IPS DF 4.7 (cell line): Measurements from ENCODE around the gene FAM229B.
A peak's percentile ranks its signal among the peaks of the same experiment; 100 is the strongest.
"Not testable (repeated sequence)": the region's sequence is repeated elsewhere in the genome, so short reads cannot be mapped to it uniquely, and the experiment has no call there.

Source experiments
- DNase-seq: peaks from one replicate; pipeline ENCODE4 v3.0.0-alpha.2; 2013; ENCODE audit warnings: low spot score; ENCODE audit errors: extremely low read depth

Gene FAM229B

DNA sequence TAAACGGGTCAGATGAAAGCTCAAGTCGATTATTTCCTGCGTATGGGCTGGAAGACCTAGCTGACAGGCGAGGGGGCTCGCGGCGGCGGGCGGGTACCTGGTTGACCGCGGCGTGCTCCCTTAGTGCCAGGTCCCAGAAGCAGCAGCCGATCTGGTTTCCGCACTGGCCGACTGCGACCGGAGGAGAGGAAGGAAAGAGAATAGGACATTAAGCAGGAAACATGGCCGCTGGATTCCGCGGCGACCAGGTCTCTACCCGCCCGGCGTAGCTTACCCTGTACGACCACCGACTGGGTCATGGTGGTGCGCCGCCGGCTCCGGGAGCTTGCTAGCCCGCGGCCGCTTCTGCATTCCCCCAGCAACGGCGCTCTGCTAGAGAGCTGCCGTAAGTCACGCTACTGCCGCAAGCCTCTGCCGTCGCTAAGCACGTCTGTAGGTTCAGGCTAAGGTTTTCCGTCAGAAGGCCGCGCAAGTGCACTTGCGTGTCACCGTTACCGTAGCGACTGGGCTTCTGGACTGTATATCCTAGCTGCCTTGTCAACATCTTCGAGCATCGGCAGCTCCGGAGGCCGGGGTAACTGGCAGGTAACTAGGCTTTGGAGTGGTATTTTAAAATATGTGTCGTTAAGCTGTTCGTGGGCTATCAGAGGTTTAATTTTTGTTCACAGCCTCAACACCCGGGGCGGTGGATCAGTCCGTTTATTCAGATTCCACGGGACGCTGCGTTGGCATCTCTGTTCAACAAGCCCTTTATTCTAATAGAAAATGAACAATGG is at the start of gene FAM229B, which contains the start of gene TUBE1:
Gene FAM229B (plus strand): TSS at position 456 of the 776 bp plus-strand sequence. CDS start 11,693 bp downstream, outside the sequence.
Gene TUBE1 (minus strand): TSS at position 347 of the 776 bp plus-strand sequence. CDS start 48 bp downstream, at position 299.
- DNase-seq = peak; percentile 82

- DNase-seq = no peak
Observed at GRCh38 chr6:112037783-112038216, 49.6 kb upstream of the FAM229B start.

DNA sequence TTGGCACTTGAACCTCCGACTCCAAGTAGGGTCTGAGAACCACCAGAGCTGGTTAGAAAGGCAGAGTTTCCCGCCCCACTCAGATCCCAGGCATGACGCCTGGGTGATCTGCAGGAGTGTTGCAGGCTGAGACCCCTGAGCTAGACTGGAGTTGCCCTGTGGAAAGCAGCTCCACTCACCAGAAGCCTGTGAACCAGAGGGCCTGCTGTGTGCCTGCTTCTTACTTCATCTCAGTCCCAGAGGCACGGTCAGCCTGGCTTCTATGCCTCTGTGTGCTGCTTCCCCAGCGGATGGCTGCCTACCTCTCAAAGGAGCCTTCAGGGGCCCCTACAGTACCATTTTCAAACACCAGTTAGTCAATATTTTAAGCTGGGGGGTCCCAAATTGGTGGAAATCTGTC is 49.1 kb upstream of the FAM229B start:
- no peak for DNase-seq

DNA sequence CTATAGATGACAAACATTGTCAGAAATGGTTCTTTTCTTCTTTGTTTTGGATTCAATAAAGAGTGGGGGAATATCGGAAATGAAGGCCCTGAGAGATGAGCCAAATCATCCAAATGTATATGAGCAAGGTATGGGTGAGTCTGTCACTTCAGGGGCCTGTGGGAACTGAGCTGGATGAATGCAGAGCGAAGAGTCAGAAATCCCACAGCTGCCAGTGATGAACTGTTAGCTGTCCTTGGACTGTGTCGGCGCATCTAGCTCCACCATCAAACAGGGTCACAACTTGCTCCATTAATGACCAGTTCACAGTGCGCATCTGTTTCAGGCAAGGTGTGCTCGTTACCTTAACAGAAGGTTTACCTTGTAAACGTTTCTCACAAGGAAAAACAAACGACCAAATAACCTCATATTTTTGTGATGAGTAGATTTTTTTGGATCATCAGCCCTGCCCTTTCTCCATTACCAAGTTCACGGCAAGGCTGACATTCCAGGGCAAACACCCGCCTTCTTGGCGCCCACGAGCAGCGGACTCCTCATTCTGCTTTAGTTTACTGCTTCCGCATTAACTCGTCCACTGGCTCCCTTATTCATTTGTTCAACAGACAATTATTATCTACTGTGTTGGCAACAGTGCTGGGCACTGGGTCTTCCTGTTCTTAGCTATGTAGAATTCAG is 48.5 kb upstream of the FAM229B start:
- DNase-seq = no peak

- DNase-seq = no peak
Observed at GRCh38 chr6:112039431-112039770, 48.0 kb upstream of the FAM229B start.

GRCh38 chr6:112040956-112041355 is 46.4 kb upstream of the FAM229B start:
- no peak for DNase-seq

- no peak for DNase-seq
Observed at GRCh38 chr6:112041535-112041934, 45.9 kb upstream of the FAM229B start.

GRCh38 chr6:112043032-112044007 is 44.1 kb upstream of the FAM229B start:
- DNase-seq = peak; percentile 78

GRCh38 chr6:112044196-112044595 is 43.2 kb upstream of the FAM229B start:
- no peak for DNase-seq

DNA sequence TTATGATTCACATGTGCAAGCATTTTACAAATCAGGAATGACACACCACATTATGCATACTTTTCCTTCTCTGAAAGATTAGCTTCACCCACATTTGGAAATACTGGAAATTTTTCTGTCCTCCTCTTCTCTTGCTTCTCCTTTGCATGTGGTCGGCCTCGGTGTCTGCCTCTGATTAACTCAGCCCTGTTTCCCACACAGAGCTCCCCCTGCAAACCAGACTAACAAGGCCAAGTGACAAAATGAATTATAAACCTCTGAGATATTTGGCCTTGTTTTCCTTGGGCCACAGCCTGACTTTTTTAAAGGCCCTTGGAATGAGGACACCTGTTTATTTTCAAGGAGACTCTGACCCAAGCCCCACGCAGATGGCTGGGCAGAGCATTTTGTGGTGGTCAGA is 42.5 kb upstream of the FAM229B start:
- DNase-seq = no peak

- not testable (repeated sequence) for DNase-seq
Observed at GRCh38 chr6:112047523-112047922, 39.9 kb upstream of the FAM229B start.

GRCh38 chr6:112049026-112049799 is 38.2 kb upstream of the FAM229B start:
- no peak for DNase-seq

GRCh38 chr6:112049996-112050395 is 37.4 kb upstream of the FAM229B start:
- no peak for DNase-seq

GRCh38 chr6:112050429-112050828 is 37.0 kb upstream of the FAM229B start:
- DNase-seq = no peak

GRCh38 chr6:112051251-112051740 is 36.1 kb upstream of the FAM229B start:
- not testable (repeated sequence) for DNase-seq

DNA sequence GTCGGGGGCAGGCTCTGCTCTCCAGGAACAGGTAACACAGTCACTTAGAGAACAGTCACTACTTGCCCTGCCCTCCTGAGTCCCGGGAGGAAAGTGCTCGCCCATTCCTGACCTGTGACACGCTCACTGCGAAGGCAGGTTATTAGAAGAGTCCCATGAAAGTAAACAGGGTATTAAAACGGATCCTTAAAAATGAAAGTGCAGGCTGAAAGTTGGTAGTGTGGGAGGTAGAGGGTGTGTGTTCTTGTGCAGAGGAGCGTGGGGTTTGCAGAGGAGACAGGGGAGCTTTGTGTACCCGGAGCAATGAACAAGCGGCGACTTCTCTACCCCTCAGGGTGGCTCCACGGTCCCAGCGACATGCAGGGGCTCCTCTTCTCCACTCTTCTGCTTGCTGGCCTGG is 33.4 kb upstream of the FAM229B start, which contains the start of gene CCN6:
Gene CCN6 (plus strand): TSS at position 104 of the 400 bp plus-strand sequence. CDS start 254 bp downstream, at position 358.
- no peak for DNase-seq

DNA sequence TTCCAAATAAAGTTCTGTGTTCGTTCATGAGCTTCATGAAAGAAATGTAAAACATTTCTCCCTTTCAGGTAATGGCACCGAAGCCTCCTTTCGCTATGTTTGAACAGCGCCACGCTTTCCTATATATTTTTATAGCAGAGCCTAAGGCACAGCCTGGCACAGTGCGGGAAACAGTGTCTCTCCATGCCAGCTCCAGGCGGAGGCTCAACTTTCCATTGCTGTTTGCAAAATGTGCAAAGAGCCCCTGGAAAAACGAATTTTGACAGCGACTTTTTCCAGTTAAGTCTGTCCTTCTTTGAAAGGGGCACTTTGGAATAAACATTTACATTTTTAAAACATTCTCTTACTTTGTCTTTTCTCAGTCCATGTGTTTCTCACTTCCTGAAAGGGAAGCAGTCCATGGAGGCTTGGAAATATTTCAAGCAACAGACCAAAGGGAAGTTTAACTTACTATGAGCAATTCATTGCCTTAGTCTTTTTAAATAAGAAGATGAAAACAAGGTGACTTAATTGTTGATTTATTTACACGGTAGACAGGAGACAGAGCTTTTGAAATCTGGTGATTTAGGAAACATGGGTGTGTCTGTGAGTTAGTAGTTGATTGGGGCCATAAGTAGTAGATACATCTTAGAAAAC is 32.7 kb upstream of the FAM229B start:
- no peak for DNase-seq

DNA sequence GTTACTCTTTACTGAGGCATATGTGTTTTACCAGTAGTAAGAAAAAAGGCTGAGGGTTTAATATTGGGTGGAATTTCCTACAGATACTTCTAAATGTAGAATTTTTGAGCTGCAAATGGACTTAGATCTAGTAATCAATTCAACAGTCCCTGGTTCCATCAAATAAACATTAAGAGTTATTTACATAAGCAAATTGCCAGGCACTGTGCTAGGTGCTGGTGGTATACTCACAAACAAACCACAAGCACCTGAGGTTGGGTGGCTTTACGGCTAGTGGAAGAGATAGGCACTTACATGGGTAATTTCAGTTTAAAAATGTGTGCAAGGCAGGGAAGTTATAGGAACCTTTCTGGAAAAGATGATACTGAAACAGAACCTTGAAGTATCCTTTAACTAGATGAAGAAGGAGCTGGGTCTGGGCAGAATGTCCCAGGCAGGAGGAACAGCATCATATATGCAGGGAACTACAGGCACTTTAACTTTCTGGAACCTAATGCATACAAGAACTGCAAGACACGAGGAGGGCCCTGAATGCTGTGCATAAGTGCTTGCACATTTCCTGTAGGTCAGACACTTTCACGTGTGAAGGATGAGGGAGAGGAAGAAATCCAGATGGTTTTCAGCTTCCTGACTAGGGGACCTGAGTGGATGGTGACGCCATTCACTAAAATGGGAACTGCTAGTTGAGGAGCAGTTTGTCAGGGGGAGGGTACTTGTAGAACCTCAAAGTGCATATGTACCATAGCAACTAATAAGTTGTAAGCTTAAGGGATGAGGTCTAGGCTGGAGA is 29.0 kb upstream of the FAM229B start:
- DNase-seq = no peak

DNA sequence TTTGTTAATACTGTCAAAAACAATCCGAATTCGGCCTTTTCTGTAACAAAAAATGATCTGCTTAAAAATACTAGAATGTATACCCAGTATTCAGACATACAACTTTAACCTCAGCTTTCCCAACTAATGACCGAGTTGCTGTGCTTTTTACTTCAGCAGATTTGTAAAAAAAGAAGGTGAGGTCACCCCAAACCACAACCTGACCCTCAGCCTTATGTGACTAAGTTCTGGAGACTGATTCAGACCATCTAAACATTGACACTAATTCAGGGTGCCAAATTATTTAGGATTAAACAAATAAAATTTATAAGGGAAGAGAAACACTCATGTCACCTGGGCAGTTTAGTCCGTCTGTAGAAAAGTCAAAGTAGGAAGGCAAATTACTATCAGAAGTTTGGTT is 25.8 kb upstream of the FAM229B start:
- DNase-seq = no peak
